Right cardiac atrium (tissue), 5 donors: Measurements from ENCODE around the gene HKDC1. TPM values are rescaled to one million over a fixed set of nuclear protein-coding genes. Genes with fewer than 3 reads are reported as not detected.

Experiments used
- ATAC-seq, 2 donors: fragments of 200-7000 bp; cut with Tn5 transposase; one replicate each; pipeline versions ENCODE4 v1.8.0 to v1.9.1; 2020; ENCODE audit warnings: moderate library complexity in 2 of 2, mild to moderate bottlenecking in 1 of 2
- DNase-seq, 3 donors: peaks; one replicate each; pipeline ENCODE4 v3.0.0-alpha.2; 2020
- H3K27ac ChIP-seq: one replicate; pipeline ENCODE4 v1.5.1; 2013; ENCODE audit warnings: mild to moderate bottlenecking, low read length, control low read depth, moderate library complexity
- H3K27me3 ChIP-seq: one replicate; pipeline ENCODE4 v1.6.1; 2013; ENCODE audit not compliant: control insufficient read depth, insufficient read depth
- H3K4me1 ChIP-seq: one replicate; pipeline ENCODE4 v1.6.1; 2013; ENCODE audit warnings: low read length; ENCODE audit not compliant: control insufficient read depth, insufficient read depth
- H3K4me3 ChIP-seq: one replicate; pipeline ENCODE4 v1.5.1; 2013; ENCODE audit warnings: low read length, control low read depth
- H3K9me3 ChIP-seq: one replicate; pipeline ENCODE4 v1.6.1; 2013; ENCODE audit warnings: low read length; ENCODE audit not compliant: control insufficient read depth
- WGBS: extraction: QIAGEN DNeasy Blood & Tissue Kit; methylation state at CpG from one replicate; pipeline ENCODE4 v1.1.7; 2013; 5-methylcytosine and 5-hydroxymethylcytosine counted together
- intact Hi-C, 4 donors: fragments of 100-400 bp; cut with DNase I; formaldehyde crosslinking; loops; one replicate each; pipeline versions ENCODE4 v1.11.0 to v1.14.0; 2022 to 2023
- polyA plus RNA-seq: library from polyadenylated mRNA; stranded (reverse); fragments of 200-250 nt; gene quantifications from one replicate; pipeline ENCODE4 v1.2.3, GENCODE V29; 2013
- total RNA-seq, 4 donors: library from RNA; stranded (reverse); fragmentation: NEBNext Ultra II Directional; extraction: Animal tissue kit (Norgen Biotek cat#: 25700); gene quantifications; one replicate each; pipeline ENCODE4 v1.2.1, GENCODE V29; 2021
- donor health status: healthy with polysubstance abuse.
- donor health status: DM: no; HTN: yes; CAD: no.
- donor health status: DM: no; HTN: no; CAD: no.
- donor health status: DM: no; HTN: yes; CAD: no; lungs with severe emphysema.
- donor health status: DM: yes; HTN: yes; CAD: no.

Gene HKDC1
- total and polyA plus RNA-seq, 5 donors = 0.05 to 0.42 (median 0.15) TPM; not detected in 2

DNA sequence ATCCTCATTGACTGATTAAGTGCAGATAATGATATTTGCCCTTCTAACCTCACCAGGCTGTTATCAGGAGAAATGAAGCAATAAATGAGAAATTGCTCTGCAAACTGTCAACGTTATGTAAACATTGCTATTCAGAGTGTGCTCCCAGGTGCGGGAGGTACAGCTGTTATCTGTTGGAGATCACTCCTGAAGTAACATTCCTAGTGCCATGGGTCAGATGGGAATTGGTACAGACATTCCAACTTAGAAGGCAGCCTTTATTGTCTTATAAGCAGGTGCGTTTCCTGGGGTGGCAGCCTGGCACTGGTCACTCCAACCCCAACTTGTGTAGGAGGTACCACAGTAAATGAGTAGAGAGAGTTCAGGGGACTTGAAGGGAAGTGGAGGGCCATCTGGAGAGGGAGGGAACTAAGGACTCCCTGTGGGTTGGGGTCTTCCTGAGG lies 95.0 kb downstream of the HKDC1 start:
- Histone ChIP-seq H3K27ac (no peak overlapping the region), H3K4me3 (no peak overlapping the region), H3K9me3 (no peaks in the 10 kb centered on the region), H3K27me3 (no peaks in the 10 kb centered on the region), H3K4me1 (peaks cover 15% of the 10 kb centered on the region)
- ATAC-seq (no peak), DNase-seq (no peak)
- intact Hi-C loops = loop anchor here in 2 of 4 donors (5.0 to 10.0 kb wide), 3 partner anchors 50 to 77 kb away; no protein-coding TSS in a partner anchor
- WGBS = 93% methylated on average over 3 of the region's 3 CpGs

DNA sequence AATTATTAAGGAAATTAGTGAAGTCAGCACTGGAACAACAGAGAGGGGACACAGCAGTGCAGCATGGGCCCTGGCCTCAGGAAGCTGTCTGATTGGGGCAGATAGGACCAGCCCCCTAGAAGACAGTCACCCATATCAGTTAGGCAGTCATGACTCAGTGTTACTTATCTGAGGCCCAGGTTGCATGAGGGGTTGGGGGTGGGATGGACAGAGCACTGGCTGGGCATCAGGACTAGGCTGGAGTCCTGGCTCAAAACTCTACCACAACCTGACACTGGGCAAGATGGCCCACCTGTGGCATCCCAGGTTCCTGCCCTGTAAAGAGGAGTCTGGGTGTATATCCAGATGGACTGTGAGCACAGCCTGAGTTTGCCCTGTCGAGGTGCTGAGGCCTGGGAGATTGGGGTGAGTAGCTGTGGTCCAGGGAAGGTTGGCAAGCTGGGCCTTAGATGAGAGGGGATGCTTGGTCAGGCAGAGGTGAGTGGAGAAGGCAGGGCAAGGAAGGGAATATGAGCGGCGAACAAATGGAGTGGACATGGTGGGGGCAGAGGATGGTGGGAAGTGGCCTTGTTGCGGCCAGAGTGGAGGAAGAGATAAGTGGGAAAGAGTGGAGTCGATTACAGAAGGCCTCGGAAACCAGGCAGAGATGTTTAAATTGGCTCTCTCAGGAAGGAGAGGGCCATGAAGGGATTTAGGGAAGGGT lies 95.6 kb downstream of the HKDC1 start:
- no peaks in the 10 kb centered on the region for H3K9me3 ChIP-seq
- peaks cover 20% of the 10 kb centered on the region for H3K4me1 ChIP-seq
- intact Hi-C loops = loop anchor here in 2 of 4 donors (5.0 to 10.0 kb wide), 3 partner anchors 51 to 77 kb away; no protein-coding TSS in a partner anchor
- ATAC-seq = no peak
- 74% methylated on average over 6 of the region's 6 CpGs for WGBS
- no peak overlapping the region for H3K27ac ChIP-seq
- no peak overlapping the region for H3K4me3 ChIP-seq
- H3K27me3 ChIP-seq = no peaks in the 10 kb centered on the region
- DNase-seq = no peak

DNA sequence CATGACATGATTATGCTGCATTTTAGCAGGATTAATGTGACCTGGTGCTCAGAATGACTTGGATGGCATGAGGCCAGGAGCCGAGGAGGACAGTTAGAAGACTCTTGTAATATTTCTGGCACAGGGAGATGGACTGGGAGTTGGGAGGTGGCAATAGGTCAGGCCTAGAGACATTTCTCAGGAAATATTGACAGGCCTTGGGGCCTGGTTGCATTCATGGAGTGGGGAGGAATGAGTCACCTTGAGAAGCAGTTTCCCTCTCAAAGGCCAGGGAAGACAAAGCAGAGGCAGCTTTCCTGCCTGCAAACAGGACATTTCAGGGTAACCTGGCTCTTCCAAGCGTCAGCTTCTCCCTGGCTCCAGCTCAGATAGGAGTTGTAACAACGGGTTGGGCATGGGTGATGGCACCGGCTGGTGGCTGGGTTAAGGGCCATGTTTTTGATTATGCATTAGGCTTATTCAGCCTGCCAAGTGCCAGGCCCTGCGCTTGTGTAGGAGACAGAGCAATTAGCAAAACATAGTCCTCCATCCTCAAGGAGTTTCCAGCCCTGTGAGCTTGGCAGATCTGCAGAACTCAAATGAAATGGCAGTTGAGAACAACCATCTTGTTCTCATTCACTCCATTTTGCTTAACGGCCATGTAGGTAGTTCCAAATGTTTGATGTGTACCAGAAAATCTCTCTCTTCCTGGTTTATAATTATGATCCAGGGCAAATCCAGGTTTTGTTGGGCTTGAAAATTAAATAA lies 96.4 kb downstream of the HKDC1 start:
- Histone ChIP-seq H3K27ac (peak overlapping the region; percentile 8), H3K4me1 (peaks cover 21% of the 10 kb centered on the region), H3K27me3 (no peaks in the 10 kb centered on the region), H3K9me3 (no peaks in the 10 kb centered on the region), H3K4me3 (no peak overlapping the region)
- ATAC-seq = no peak
- peak in 1 of 3 donors; percentile 46 for DNase-seq
- intact Hi-C loops = loop anchor here in 2 of 4 donors (5.0 to 10.0 kb wide), 3 partner anchors 52 to 76 kb away; no protein-coding TSS in a partner anchor
- WGBS = 62% methylated on average over 6 of the region's 6 CpGs

Other genes with a start within 250 kb of the HKDC1 start
- 10 to 100 TPM; 31.6 to 36.9 (median 35.1) TPM for gene KIFBP, start 231.5 kb upstream of the HKDC1 start, total RNA-seq
- gene KIFBP, start 231.5 kb upstream of the HKDC1 start, polyA plus RNA-seq = 29.2 TPM
- gene SRGN, start 132.2 kb upstream of the HKDC1 start, total RNA-seq = 100 to 1,000 TPM in 1 of 4 donors, 10 to 100 TPM in 3; 53.4 to 102 (median 76.8) TPM
- gene SRGN, start 132.2 kb upstream of the HKDC1 start, polyA plus RNA-seq = 69.5 TPM
- 10 to 100 TPM; 29.6 to 40.8 (median 38.7) TPM for gene VPS26A, start 96.2 kb upstream of the HKDC1 start, total RNA-seq
- gene VPS26A, start 96.2 kb upstream of the HKDC1 start, polyA plus RNA-seq = 19.7 TPM
- 10 to 100 TPM; 29.9 to 38.0 (median 33.5) TPM for gene SUPV3L1, start 40.1 kb upstream of the HKDC1 start, total RNA-seq
- gene SUPV3L1, start 40.1 kb upstream of the HKDC1 start, polyA plus RNA-seq = 53.5 TPM
- gene HK1, start 58.2 kb downstream of the HKDC1 start, total RNA-seq = 100 to 1,000 TPM; 270 to 313 (median 287) TPM
- gene HK1, start 58.2 kb downstream of the HKDC1 start, polyA plus RNA-seq = 165 TPM
- gene TACR2, start 196.6 kb downstream of the HKDC1 start, total RNA-seq = under 1 TPM; 0.26 to 0.53 (median 0.37) TPM
- gene TACR2, start 196.6 kb downstream of the HKDC1 start, polyA plus RNA-seq = 0.27 TPM
- 1 to 10 TPM; 5.3 to 8.7 (median 7.4) TPM for gene TSPAN15, start 231.1 kb downstream of the HKDC1 start, total RNA-seq
- gene TSPAN15, start 231.1 kb downstream of the HKDC1 start, polyA plus RNA-seq = 11.5 TPM